Gastroesophageal sphincter (tissue), 4 donors: ENCODE results near the gene XXYLT1. TPM values are rescaled to one million over a fixed set of nuclear protein-coding genes. Genes with fewer than 3 reads are reported as not detected.

Source experiments
- ATAC-seq: fragments of 150-250 bp; one replicate; pipeline ENCODE4 v1.9.1; 2016; ENCODE audit warnings: mild to moderate bottlenecking, moderate library complexity
- H3K27ac ChIP-seq, 4 donors: fragments of 200-600 bp; sonication (generic) in 3 of 4; 1 replicate in 3 of 4; 2 replicates in 1 of 4; pipeline ENCODE4 v1.5.1; 2016 to 2019
- H3K27me3 ChIP-seq: fragments of 200-600 bp; sonication (generic); one replicate; pipeline ENCODE4 v1.5.1; 2019
- H3K36me3 ChIP-seq, 2 donors: fragments of 200-600 bp; sonication (generic); one replicate each; pipeline ENCODE4 v1.5.1; 2019; ENCODE audit warnings: control low read depth in 1 of 2
- H3K4me1 ChIP-seq, 3 donors: fragments of 200-600 bp; sonication (generic); 1 replicate in 2 of 3; 2 replicates in 1 of 3; pipeline ENCODE4 v1.5.1; 2016 to 2019; ENCODE audit warnings: control low read depth in 2 of 3
- H3K4me3 ChIP-seq, 2 donors: fragments of 200-600 bp; sonication (generic); one replicate each; pipeline ENCODE4 v1.5.1; 2019; ENCODE audit warnings: mild to moderate bottlenecking in 1 of 2, moderate library complexity in 1 of 2
- H3K9me3 ChIP-seq, 3 donors: fragments of 200-600 bp; sonication (generic); one replicate each; pipeline ENCODE4 v1.5.1; 2017 to 2019; ENCODE audit warnings: control low read depth in 2 of 3
- CTCF ChIP-seq, 4 experiments: fragments of 200-600 bp in 2 of 4; fragments of 450-650 bp in 2 of 4; sonication (generic) in 1 of 4; IDR thresholded peaks; one replicate each; pipeline ENCODE4 v1.5.1; 2017 to 2019; ENCODE audit warnings: antibody characterized with exemption in 4 of 4, mild to moderate bottlenecking in 2 of 4, moderate library complexity in 2 of 4
- EP300 ChIP-seq: sonication (generic); formaldehyde crosslinking; IDR thresholded peaks from one replicate; pipeline ENCODE4 v1.6.1; 2017; ENCODE audit warnings: antibody characterized with exemption, mild to moderate bottlenecking
- POLR2A ChIP-seq, 2 donors: fragments of 450-650 bp; IDR thresholded peaks; one replicate each; pipeline ENCODE4 v1.6.1; 2017; ENCODE audit warnings: antibody characterized with exemption in 2 of 2, mild to moderate bottlenecking in 2 of 2, moderate library complexity in 1 of 2
- POLR2AphosphoS5 ChIP-seq: sonication (generic); formaldehyde crosslinking; IDR thresholded peaks from one replicate; pipeline ENCODE4 v1.6.1; 2017; ENCODE audit warnings: antibody characterized with exemption
- WGBS, 2 donors: methylation state at CpG; one replicate each; pipeline ENCODE4 v1.1.5; 2018; ENCODE audit warnings: low coverage in 1 of 2; 5-methylcytosine and 5-hydroxymethylcytosine counted together
- total RNA-seq, 4 donors: library from RNA; depleted of rRNA; stranded (reverse); fragments of >200 nt; gene quantifications; one replicate each; pipeline ENCODE4 v1.1.0, GENCODE V29; 2016

XXYLT1 gene
- total RNA-seq, 4 donors from 2014 or later = 10.1 to 14.0 (median 12.5) TPM

- WGBS, 2 donors = 89% methylated on average over 6 of the region's 7 CpGs; no CpG with 5 or more reads in 1 of the 2 donors
- Histone ChIP-seq H3K27me3 (no peaks in the 10 kb centered on the region), H3K27ac (peak overlapping the region; percentile 86 to 96 (median 90)), H3K9me3 (no peaks in the 10 kb centered on the region), H3K36me3 (no peaks in the 10 kb centered on the region), H3K4me1 (peaks cover 6 to 69% (median 30%) of the 10 kb centered on the region in 3 donors), H3K4me3 (no peak overlapping the region)
- ATAC-seq = no peak
- no peak for TF ChIP-seq POLR2A (IDR thresholded peaks at IDR 0.05)
- TF ChIP-seq CTCF (IDR thresholded peaks at IDR 0.05) = no peak
- TF ChIP-seq EP300 = no peak
- TF ChIP-seq POLR2AphosphoS5 = no peak
Observed at GRCh38 chr3:195208631-195209030, 62.3 kb downstream of the XXYLT1 start.

DNA sequence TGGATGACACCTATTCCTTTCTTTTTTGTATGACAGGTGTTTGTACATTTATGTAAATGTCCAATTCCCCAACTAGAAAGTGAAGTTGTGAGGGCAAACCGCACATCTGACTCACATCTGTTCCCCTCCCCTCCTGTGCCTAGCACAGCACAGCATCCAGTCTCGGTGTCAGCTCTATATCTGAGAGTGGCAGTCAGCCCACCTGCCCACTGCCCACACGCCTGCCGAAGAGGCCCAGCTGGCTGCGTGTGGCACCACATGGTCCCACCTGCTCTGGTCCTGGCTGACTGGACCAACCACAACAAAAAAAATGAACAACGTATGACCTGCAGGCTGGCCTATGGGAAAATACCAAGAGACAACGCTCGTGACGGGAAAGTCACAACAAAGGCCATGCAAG lies 62.8 kb downstream of the XXYLT1 start:
- no peak for ATAC-seq
- peak overlapping the region in 3 of 4 donors; percentile 88 to 96 (median 91) for H3K27ac ChIP-seq
- TF ChIP-seq CTCF (IDR thresholded peaks at IDR 0.05) (no peak), EP300 (no peak), POLR2A (IDR thresholded peaks at IDR 0.05) (no peak), POLR2AphosphoS5 (no peak)
- H3K4me3 ChIP-seq = no peak overlapping the region
- H3K4me1 ChIP-seq = peaks cover 6 to 69% (median 30%) of the 10 kb centered on the region in 3 donors
- 86 to 92% methylated on average over 2 to 9 of the region's 9 CpGs for WGBS, 2 donors
- no peaks in the 10 kb centered on the region for H3K36me3 ChIP-seq
- H3K9me3 ChIP-seq = no peaks in the 10 kb centered on the region
- H3K27me3 ChIP-seq = no peaks in the 10 kb centered on the region

- Histone ChIP-seq H3K9me3 (no peaks in the 10 kb centered on the region), H3K27me3 (no peaks in the 10 kb centered on the region), H3K4me3 (no peak overlapping the region), H3K27ac (peak overlapping the region in 3 of 4 donors; percentile 88 to 96 (median 91)), H3K36me3 (no peaks in the 10 kb centered on the region), H3K4me1 (peaks cover 6 to 69% (median 30%) of the 10 kb centered on the region in 3 donors)
- TF ChIP-seq POLR2AphosphoS5 = no peak
- no peak for TF ChIP-seq POLR2A (IDR thresholded peaks at IDR 0.05)
- no peak for TF ChIP-seq CTCF (IDR thresholded peaks at IDR 0.05)
- TF ChIP-seq EP300 = no peak
- ATAC-seq = no peak
- 80 to 94% methylated on average over 2 of the region's 3 CpGs for WGBS, 2 donors
Observed at GRCh38 chr3:195207731-195208130, 63.2 kb downstream of the XXYLT1 start.

- peaks cover 6 to 69% (median 30%) of the 10 kb centered on the region in 3 donors for H3K4me1 ChIP-seq
- TF ChIP-seq EP300 (no peak), POLR2A (IDR thresholded peaks at IDR 0.05) (no peak), POLR2AphosphoS5 (no peak), CTCF (IDR thresholded peaks at IDR 0.05) (no peak)
- no peak for ATAC-seq
- no peaks in the 10 kb centered on the region for H3K36me3 ChIP-seq
- no peaks in the 10 kb centered on the region for H3K27me3 ChIP-seq
- WGBS, 2 donors = 100% methylated on average over 6 of the region's 9 CpGs; no CpG with 5 or more reads in 1 of the 2 donors
- H3K9me3 ChIP-seq = no peaks in the 10 kb centered on the region
- H3K27ac ChIP-seq = peak overlapping the region in 3 of 4 donors; percentile 88 to 96 (median 91)
- no peak overlapping the region for H3K4me3 ChIP-seq
Observed at GRCh38 chr3:195207056-195207455, 63.9 kb downstream of the XXYLT1 start.

DNA sequence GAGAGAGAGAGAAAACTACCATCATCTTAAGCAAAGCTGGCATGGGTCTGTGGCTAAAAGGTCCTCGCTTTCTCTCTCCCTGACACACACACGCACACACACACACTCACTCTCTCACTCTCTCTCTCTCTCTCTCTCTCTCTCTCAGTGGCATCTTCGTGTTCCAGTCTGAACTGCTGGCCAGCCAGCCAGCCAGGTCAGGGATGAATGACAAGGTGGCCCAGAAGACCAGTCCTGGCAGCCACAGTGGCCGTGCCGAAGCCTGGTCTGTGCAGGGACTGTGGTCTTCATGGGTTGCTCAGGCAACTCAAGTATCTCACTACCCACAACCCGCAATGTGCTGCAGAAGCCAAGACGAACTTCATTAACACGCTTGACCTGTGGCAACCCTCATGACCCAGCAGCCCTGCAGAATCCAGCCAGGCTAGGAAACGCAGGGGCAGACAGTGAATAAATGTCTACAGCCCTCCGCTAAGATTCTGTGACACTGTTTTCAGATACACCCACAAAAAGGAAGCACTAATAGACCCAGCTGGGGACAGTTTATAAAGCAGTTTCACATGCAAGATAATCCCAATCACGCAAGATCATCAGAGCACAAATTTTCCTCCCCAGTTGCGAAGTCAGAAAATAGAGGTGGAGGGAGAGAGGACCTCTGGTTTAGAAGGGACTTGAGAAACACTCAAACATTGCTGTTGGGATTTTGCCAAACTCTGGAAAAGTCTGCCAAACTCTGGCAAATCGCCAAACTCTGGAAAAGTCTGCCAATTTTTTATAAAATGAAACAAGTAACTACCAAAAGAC lies 66.4 kb downstream of the XXYLT1 start:
- Histone ChIP-seq H3K36me3 (no peaks in the 10 kb centered on the region), H3K4me1 (peaks cover 0 to 48% (median 14%) of the 10 kb centered on the region in 3 donors), H3K27ac (peak overlapping the region in 3 of 4 donors; percentile 33 to 57 (median 55)), H3K9me3 (no peaks in the 10 kb centered on the region), H3K27me3 (no peaks in the 10 kb centered on the region), H3K4me3 (no peak overlapping the region)
- WGBS, 2 donors = 54 to 55% methylated on average over 7 to 9 of the region's 13 CpGs
- ATAC-seq = peak; percentile 17
- TF ChIP-seq POLR2A (IDR thresholded peaks at IDR 0.05) (no peak), EP300 (no peak), POLR2AphosphoS5 (no peak), CTCF (IDR thresholded peaks at IDR 0.05) (no peak)
